A673 (cell line): ENCODE results near the gene KAZN. TPM values are rescaled to one million over a fixed set of nuclear protein-coding genes. Genes with fewer than 3 reads are reported as not detected.
A peak's percentile ranks its signal among the peaks of the same experiment; 100 is the strongest.

Experiments used
- BruUV-seq: library from RNA; stranded (reverse); fragments of 400-500 nt; replicated peaks from 2 replicates; lab custom pipeline; 2021; lab: Mats Ljungman, UMichigan
- CTCF ChIA-PET: fragments of 300-600 bp; sonication (Branson Sonifier 250); formaldehyde crosslinking; loops from one replicate; lab custom pipeline; 2022; ENCODE audit warnings: antibody characterized with exemption; lab: Charles Lee
- POLR2A ChIA-PET: fragments of 300-600 bp; sonication (Branson Sonifier 250); formaldehyde crosslinking; loops from one replicate; lab custom pipeline; 2022; ENCODE audit warnings: antibody characterized with exemption; ENCODE audit not compliant: low non-redundant PET; lab: Charles Lee
- DNase-seq: peaks from one replicate; pipeline ENCODE4 v3.0.0-alpha.2; 2015; ENCODE audit warnings: low spot score
- H3K27ac ChIP-seq: fragments of 200-600 bp; sonication (generic); 2 replicates; pipeline ENCODE4 v1.5.1; 2016; ENCODE audit warnings: mixed run types, low read depth, mild to moderate bottlenecking, mixed read lengths, antibody characterized with exemption, low read length; ENCODE audit not compliant: poor library complexity, severe bottlenecking
- H3K27me3 ChIP-seq: fragments of 200-600 bp; sonication (generic); replicated peaks from 2 replicates; pipeline ENCODE4 v1.6.1; 2017; ENCODE audit warnings: mixed run types, low read depth, mild to moderate bottlenecking, mixed read lengths, antibody characterized with exemption, low read length; ENCODE audit not compliant: insufficient read depth, poor library complexity
- H3K36me3 ChIP-seq: fragments of 200-600 bp; sonication (generic); 2 replicates; pipeline ENCODE4 v1.6.1; 2016; ENCODE audit warnings: mixed run types, mild to moderate bottlenecking, mixed read lengths, antibody characterized with exemption, low read length; ENCODE audit not compliant: insufficient read depth, poor library complexity, severe bottlenecking
- H3K4me1 ChIP-seq: fragments of 200-600 bp; sonication (generic); 2 replicates; pipeline ENCODE4 v1.6.1; 2017; ENCODE audit warnings: mixed run types, mild to moderate bottlenecking, mixed read lengths, antibody characterized with exemption, low read length; ENCODE audit not compliant: insufficient read depth, poor library complexity, severe bottlenecking
- H3K4me3 ChIP-seq: fragments of 200-600 bp; sonication (generic); 2 replicates; pipeline ENCODE4 v1.5.1; 2016; ENCODE audit warnings: low read depth, mixed run types, mild to moderate bottlenecking, mixed read lengths, low read length; ENCODE audit not compliant: poor library complexity, severe bottlenecking
- H3K9me3 ChIP-seq: fragments of 200-600 bp; sonication (generic); 2 replicates; pipeline ENCODE4 v1.6.1; 2016; ENCODE audit warnings: mixed run types, low read depth, mild to moderate bottlenecking, mixed read lengths, antibody characterized with exemption, low read length; ENCODE audit not compliant: poor library complexity, severe bottlenecking
- CTCF ChIP-seq: fragments of 300-800, 200-600 bp; sonication (generic); conservative IDR thresholded peaks from 2 replicates; pipeline ENCODE4 v1.5.1; 2017; ENCODE audit warnings: low read depth, mild to moderate bottlenecking, antibody characterized with exemption, low read length, moderate library complexity, mixed read lengths
- EZH2 ChIP-seq: fragments of 200-600 bp; sonication (generic); IDR thresholded peaks from 2 replicates; pipeline ENCODE4 v1.6.1; 2017; ENCODE audit warnings: borderline replicate concordance, low read depth, mild to moderate bottlenecking, mixed read lengths, antibody characterized with exemption, low read length; ENCODE audit not compliant: poor library complexity, severe bottlenecking
- intact Hi-C: fragments of 100-400 bp; cut with micrococcal nuclease; formaldehyde crosslinking; loops from one replicate; pipeline ENCODE4 v1.10.0; 2022; ENCODE audit not compliant: unreplicated experiment
- total RNA-seq: library from RNA; stranded (reverse); gene quantifications from 2 replicates; pipeline ENCODE4 v1.2.3, GENCODE V29; 2021

Gene KAZN
- total RNA-seq, 1 experiment from 2014 or later, result 8.0 TPM

- intact Hi-C loops, result no loop called here
- Histone ChIP-seq H3K9me3 (no peaks in the 10 kb centered on the region), H3K27ac (no peak overlapping the region), H3K4me3 (no peak overlapping the region), H3K4me1 (peaks cover 20% of the 10 kb centered on the region), H3K27me3 (no peaks in the 10 kb centered on the region), H3K36me3 (no peaks in the 10 kb centered on the region)
- no TSS peak for BruUV-seq
- TF ChIP-seq CTCF (no peak), EZH2 (no peak)
- peak; percentile 75 for DNase-seq
- ChIA-PET CTCF (no interaction called here), POLR2A (interaction anchor here (0.6 kb wide), 1 partner anchor 61 kb away, joined by 3 read pairs; no protein-coding TSS in a partner anchor)
Measured at GRCh38 chr1:14740016-14740415, 141.5 kb downstream of the KAZN start.

GRCh38 chr1:14741082-14741481, 142.6 kb downstream of the KAZN start:
- no peak for DNase-seq
- no peak overlapping the region for H3K4me3 ChIP-seq
- CTCF ChIA-PET, result no interaction called here
- H3K4me1 ChIP-seq, result peaks cover 20% of the 10 kb centered on the region
- BruUV-seq, result no TSS peak
- no peak overlapping the region for H3K27ac ChIP-seq
- POLR2A ChIA-PET, result no interaction called here
- no peaks in the 10 kb centered on the region for H3K27me3 ChIP-seq
- no peaks in the 10 kb centered on the region for H3K9me3 ChIP-seq
- no peaks in the 10 kb centered on the region for H3K36me3 ChIP-seq
- TF ChIP-seq CTCF (no peak), EZH2 (no peak)
- intact Hi-C loops, result no loop called here

- H3K36me3 ChIP-seq, result no peaks in the 10 kb centered on the region
- intact Hi-C loops, result no loop called here
- no peaks in the 10 kb centered on the region for H3K27me3 ChIP-seq
- DNase-seq, result no peak
- H3K9me3 ChIP-seq, result no peaks in the 10 kb centered on the region
- ChIA-PET CTCF (no interaction called here), POLR2A (no interaction called here)
- H3K4me1 ChIP-seq, result peaks cover 20% of the 10 kb centered on the region
- no peak overlapping the region for H3K4me3 ChIP-seq
- TF ChIP-seq EZH2 (no peak), CTCF (no peak)
- H3K27ac ChIP-seq, result no peak overlapping the region
- BruUV-seq, result no TSS peak
Measured at GRCh38 chr1:14741532-14741931, 143.0 kb downstream of the KAZN start.
